Mesenchymal stem cell (in vitro differentiated cells and primary cell): Measurements from ENCODE around the gene TXN.

Experiments
- DNase-seq: peaks from one replicate; pipeline ENCODE4 v3.0.0-alpha.2; 2013
- H2AFZ ChIP-seq: one replicate; pipeline ENCODE4 v1.6.1; 2013; ENCODE audit warnings: low read depth, mild to moderate bottlenecking, control low read depth, inconsistent platforms, low read length, moderate library complexity
- H2AK5ac ChIP-seq: 2 replicates; pipeline ENCODE4 v1.6.1; 2013; ENCODE audit warnings: low read length, moderate library complexity, mild to moderate bottlenecking, inconsistent platforms; ENCODE audit not compliant: severe bottlenecking
- H2BK120ac ChIP-seq: one replicate; pipeline ENCODE4 v1.6.1; 2013; ENCODE audit warnings: low read depth, mild to moderate bottlenecking, inconsistent platforms, low read length, moderate library complexity
- H2BK12ac ChIP-seq, 2 experiments: one replicate each; pipeline ENCODE4 v1.6.1; 2013; ENCODE audit warnings: inconsistent platforms in 2 of 2, low read length in 2 of 2, mild to moderate bottlenecking in 2 of 2, moderate library complexity in 2 of 2, control low read depth in 1 of 2
- H2BK15ac ChIP-seq: one replicate; pipeline ENCODE4 v1.6.1; 2013; ENCODE audit warnings: mild to moderate bottlenecking, low read depth, inconsistent platforms; ENCODE audit not compliant: poor library complexity, severe bottlenecking
- H2BK5ac ChIP-seq: 2 replicates; pipeline ENCODE4 v1.6.1; 2013; ENCODE audit warnings: low read depth, mild to moderate bottlenecking, low read length, control low read depth, inconsistent platforms; ENCODE audit not compliant: poor library complexity, severe bottlenecking
- H3K14ac ChIP-seq, 2 experiments: one replicate each; pipeline ENCODE4 v1.6.1; 2013; ENCODE audit warnings: inconsistent platforms in 2 of 2, low read length in 2 of 2, control low read depth in 1 of 2, mild to moderate bottlenecking in 1 of 2, moderate library complexity in 1 of 2
- H3K18ac ChIP-seq, 2 experiments: one replicate each; pipeline ENCODE4 v1.6.1; 2013; ENCODE audit warnings: inconsistent platforms in 2 of 2, low read length in 2 of 2, control low read depth in 1 of 2, low read depth in 1 of 2, mild to moderate bottlenecking in 1 of 2
- H3K23ac ChIP-seq, 2 experiments: one replicate each; pipeline ENCODE4 v1.6.1; 2013; ENCODE audit warnings: inconsistent platforms in 2 of 2, low read length in 2 of 2, mild to moderate bottlenecking in 2 of 2, moderate library complexity in 2 of 2, control low read depth in 1 of 2
- H3K27ac ChIP-seq: 2 replicates; pipeline ENCODE4 v1.5.1; 2013; ENCODE audit warnings: mild to moderate bottlenecking, moderate library complexity, low read length, control low read depth, inconsistent platforms; ENCODE audit not compliant: poor library complexity, severe bottlenecking
- H3K27me3 ChIP-seq, 2 experiments: 2 replicates each; pipeline versions ENCODE4 v1.6.1 to v1.7.0; 2013; ENCODE audit warnings: low read length in 2 of 2, mild to moderate bottlenecking in 2 of 2, moderate library complexity in 2 of 2, control low read depth in 1 of 2, inconsistent platforms in 1 of 2; ENCODE audit not compliant: control insufficient read depth in 1 of 2, insufficient read depth in 1 of 2
- H3K36me3 ChIP-seq, 2 experiments: 2 replicates each; pipeline versions ENCODE4 v1.6.1 to v1.7.0; 2013; ENCODE audit warnings: low read length in 2 of 2, control low read depth in 1 of 2, inconsistent platforms in 1 of 2, low read depth in 1 of 2, mild to moderate bottlenecking in 1 of 2; ENCODE audit not compliant: insufficient read depth in 2 of 2, control insufficient read depth in 1 of 2
- H3K4ac ChIP-seq, 2 experiments: one replicate each; pipeline ENCODE4 v1.6.1; 2013; ENCODE audit warnings: inconsistent platforms in 2 of 2, low read length in 2 of 2, mild to moderate bottlenecking in 2 of 2, moderate library complexity in 2 of 2, control low read depth in 1 of 2, low read depth in 1 of 2
- H3K4me1 ChIP-seq: 2 replicates; pipeline ENCODE4 v1.6.1; 2013; ENCODE audit warnings: low read depth, low read length, control low read depth; ENCODE audit not compliant: control insufficient read depth, insufficient read depth
- H3K4me2 ChIP-seq: 2 replicates; pipeline ENCODE4 v1.6.1; 2013; ENCODE audit warnings: low read length, mild to moderate bottlenecking, inconsistent platforms; ENCODE audit not compliant: poor library complexity, severe bottlenecking
- H3K4me3 ChIP-seq, 2 experiments: 2 replicates each; pipeline versions ENCODE4 v1.5.1 to v1.7.0; 2013; ENCODE audit warnings: low read length in 2 of 2, mild to moderate bottlenecking in 2 of 2, control low read depth in 1 of 2, low read depth in 1 of 2; ENCODE audit not compliant: insufficient read depth in 1 of 2
- H3K79me1 ChIP-seq: replicated peaks from 2 replicates; pipeline ENCODE4 v1.6.1; 2013; ENCODE audit warnings: mild to moderate bottlenecking, control low read depth, low read length, inconsistent platforms; ENCODE audit not compliant: poor library complexity, severe bottlenecking
- H3K9ac ChIP-seq: 2 replicates; pipeline ENCODE4 v1.7.0; 2013; ENCODE audit warnings: mild to moderate bottlenecking, low read length, moderate library complexity
- H3K9me3 ChIP-seq: 2 replicates; pipeline ENCODE4 v1.7.0; 2013; ENCODE audit warnings: mild to moderate bottlenecking, low read length; ENCODE audit not compliant: control insufficient read depth
- H4K8ac ChIP-seq: one replicate; pipeline ENCODE4 v1.6.1; 2013; ENCODE audit warnings: inconsistent platforms, mild to moderate bottlenecking, low read length, moderate library complexity
- H4K91ac ChIP-seq: one replicate; pipeline ENCODE4 v1.6.1; 2013; ENCODE audit warnings: mild to moderate bottlenecking, low read length, inconsistent platforms
- WGBS: methylation state at CpG from one replicate; pipeline ENCODE4 v1.1.7; 2013; ENCODE audit warnings: mixed read lengths; 5-methylcytosine and 5-hydroxymethylcytosine counted together

The TXN gene

DNA sequence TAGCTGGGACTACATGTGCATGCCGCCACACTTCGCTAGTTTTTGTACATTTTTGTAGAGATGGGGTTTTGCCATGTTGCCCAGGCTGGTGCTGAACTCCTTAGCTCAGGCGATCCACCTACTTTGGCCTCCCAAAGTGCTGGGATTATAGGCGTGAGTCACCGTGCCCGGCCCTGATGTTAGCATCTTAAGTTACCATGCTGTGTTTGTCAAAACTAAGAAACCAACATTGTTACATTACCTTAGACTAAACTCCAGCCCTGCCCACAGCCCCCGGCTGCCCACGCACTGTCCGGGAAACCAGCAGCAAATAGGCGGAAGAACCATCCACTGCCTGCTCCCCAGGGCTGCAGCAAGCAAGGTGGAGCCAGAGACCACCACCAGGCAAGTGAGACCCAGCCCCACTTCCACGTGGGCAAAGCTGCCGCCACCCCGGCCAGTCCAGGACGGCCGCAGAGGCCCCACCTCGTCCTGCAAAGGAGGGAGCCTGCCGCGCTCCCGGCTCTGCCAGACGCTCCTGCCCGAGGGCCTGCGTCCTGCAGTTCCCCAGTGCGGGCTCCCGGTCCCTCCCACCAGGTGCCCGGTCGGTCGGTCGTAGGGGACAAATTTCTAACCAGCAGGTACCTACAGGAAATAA is 35.7 kb upstream of the TXN start:
- no peak overlapping the region for H2AK5ac ChIP-seq
- WGBS = 88% methylated on average over 28 of the region's 28 CpGs
- H2BK120ac ChIP-seq = no peak overlapping the region
- H3K18ac ChIP-seq = no peak overlapping the region
- H3K4ac ChIP-seq = no peak overlapping the region
- no peak overlapping the region for H2BK5ac ChIP-seq
- H3K23ac ChIP-seq = no peak overlapping the region
- H3K4me1 ChIP-seq = no peaks in the 10 kb centered on the region
- H3K27me3 ChIP-seq = no peaks in the 10 kb centered on the region
- no peak overlapping the region for H3K4me3 ChIP-seq
- H3K4me2 ChIP-seq = no peak overlapping the region
- no peak overlapping the region for H3K9ac ChIP-seq
- no peak overlapping the region for H2AFZ ChIP-seq
- H3K27ac ChIP-seq = no peak overlapping the region
- H3K79me1 ChIP-seq = no peaks in the 10 kb centered on the region
- no peaks in the 10 kb centered on the region for H3K9me3 ChIP-seq
- DNase-seq = no peak
- no peak overlapping the region for H2BK15ac ChIP-seq
- no peak overlapping the region for H3K14ac ChIP-seq
- H4K8ac ChIP-seq = no peak overlapping the region
- no peak overlapping the region for H2BK12ac ChIP-seq
- H3K36me3 ChIP-seq = no peaks in the 10 kb centered on the region
- no peak overlapping the region for H4K91ac ChIP-seq

DNA sequence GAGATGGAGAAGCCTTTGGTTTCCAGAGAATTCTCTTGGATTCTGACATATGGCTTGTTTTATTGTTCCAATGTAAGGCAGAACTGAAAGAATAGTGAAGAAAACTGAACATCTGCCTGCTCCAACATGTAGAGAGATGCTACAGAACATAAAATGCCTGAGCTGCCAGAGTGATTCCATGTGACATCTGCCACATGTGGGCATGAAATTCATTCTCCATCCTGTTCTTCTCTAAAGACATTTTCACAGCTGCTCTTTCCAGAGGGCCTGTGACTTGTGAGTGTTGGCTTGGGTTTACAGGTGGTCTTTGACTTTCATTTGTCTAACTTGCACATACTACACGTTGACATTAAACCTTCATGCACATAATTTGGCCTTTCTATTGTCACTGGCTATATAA is 33.7 kb upstream of the TXN start:
- Histone ChIP-seq H4K91ac (no peak overlapping the region), H3K4me2 (no peak overlapping the region), H3K4ac (no peak overlapping the region), H2AFZ (no peak overlapping the region), H2BK12ac (no peak overlapping the region), H4K8ac (no peak overlapping the region), H3K79me1 (no peaks in the 10 kb centered on the region), H3K23ac (no peak overlapping the region), H2AK5ac (no peak overlapping the region), H3K4me3 (no peak overlapping the region), H2BK5ac (no peak overlapping the region), H3K4me1 (no peaks in the 10 kb centered on the region), H3K9ac (no peak overlapping the region), H3K9me3 (no peaks in the 10 kb centered on the region), H3K36me3 (no peaks in the 10 kb centered on the region), H3K27ac (no peak overlapping the region), H2BK120ac (no peak overlapping the region), H3K27me3 (no peaks in the 10 kb centered on the region), H3K14ac (no peak overlapping the region), H3K18ac (no peak overlapping the region), H2BK15ac (no peak overlapping the region)
- no peak for DNase-seq
- 40% methylated on average over 1 of the region's 1 CpG for WGBS

DNA sequence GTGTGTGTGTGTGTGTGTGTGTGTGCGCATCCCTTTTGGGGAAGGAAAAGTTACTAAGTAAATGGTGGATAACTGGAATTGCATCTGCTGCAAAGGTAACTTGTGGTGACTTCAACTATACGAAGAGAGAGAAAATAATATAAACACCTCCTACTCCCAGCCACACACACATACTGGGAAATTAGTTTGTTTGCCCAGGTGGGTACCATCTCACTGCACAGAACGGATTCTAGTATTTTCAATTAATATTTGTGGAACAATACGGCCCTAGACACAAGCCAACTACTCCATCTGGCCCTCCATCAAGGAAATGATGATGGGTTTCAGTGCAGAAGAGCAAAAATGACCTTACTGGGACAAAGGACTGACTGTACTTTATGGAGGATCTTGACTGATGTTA is 32.2 kb upstream of the TXN start:
- WGBS = 82% methylated on average over 3 of the region's 4 CpGs
- H3K18ac ChIP-seq = no peak overlapping the region

DNA sequence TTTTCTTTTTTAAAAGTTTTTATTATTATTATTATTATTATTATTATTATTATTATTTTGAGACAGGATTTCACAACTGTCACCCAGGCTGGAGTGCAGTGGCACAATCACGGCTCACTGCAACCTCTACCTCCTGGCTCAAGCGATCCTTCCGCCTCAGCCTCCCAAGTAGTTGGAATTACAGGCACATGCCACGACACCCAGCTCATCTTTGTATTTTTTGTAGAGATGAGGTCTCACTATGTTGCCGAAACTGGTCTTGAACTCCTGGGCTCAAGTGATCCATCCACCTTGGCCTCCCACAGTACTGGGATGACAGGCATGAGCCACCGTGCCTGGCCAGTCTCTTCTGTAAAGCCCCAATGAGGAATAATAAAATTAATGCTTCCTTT is 31.0 kb upstream of the TXN start:
- Histone ChIP-seq H2BK15ac (no peak overlapping the region), H3K4me2 (no peak overlapping the region), H3K4me3 (no peak overlapping the region), H4K91ac (no peak overlapping the region), H3K27ac (no peak overlapping the region), H3K36me3 (no peaks in the 10 kb centered on the region), H2AFZ (no peak overlapping the region), H2BK120ac (no peak overlapping the region), H3K27me3 (no peaks in the 10 kb centered on the region), H3K14ac (no peak overlapping the region), H2BK12ac (no peak overlapping the region), H3K4me1 (no peaks in the 10 kb centered on the region), H4K8ac (no peak overlapping the region), H3K23ac (no peak overlapping the region), H3K9me3 (no peaks in the 10 kb centered on the region), H3K9ac (no peak overlapping the region), H3K79me1 (no peaks in the 10 kb centered on the region), H3K18ac (no peak overlapping the region), H2BK5ac (no peak overlapping the region), H2AK5ac (no peak overlapping the region), H3K4ac (no peak overlapping the region)
- WGBS = 98% methylated on average over 6 of the region's 6 CpGs
- DNase-seq = no peak

More for the DNA sequence above, 32.2 kb upstream of the TXN start:
- Histone ChIP-seq H2BK12ac (no peak overlapping the region), H3K4ac (no peak overlapping the region), H2AK5ac (no peak overlapping the region), H3K36me3 (no peaks in the 10 kb centered on the region), H2BK15ac (no peak overlapping the region), H3K4me2 (no peak overlapping the region), H4K91ac (no peak overlapping the region), H3K4me3 (no peak overlapping the region), H3K27ac (no peak overlapping the region), H4K8ac (no peak overlapping the region), H3K9ac (no peak overlapping the region), H3K23ac (no peak overlapping the region), H3K9me3 (no peaks in the 10 kb centered on the region), H2AFZ (no peak overlapping the region), H3K27me3 (no peaks in the 10 kb centered on the region), H3K4me1 (no peaks in the 10 kb centered on the region), H3K79me1 (no peaks in the 10 kb centered on the region), H2BK5ac (no peak overlapping the region), H2BK120ac (no peak overlapping the region), H3K14ac (no peak overlapping the region)
- DNase-seq = no peak
